GM20431 (cell line): ENCODE measurements around the gene HOXD13.

Experiments
- in situ Hi-C: fragments of 300-500 bp; cut with MseI, MboI; formaldehyde crosslinking; loops from one replicate; pipeline ENCODE4 v1.15.0; 2020; ENCODE audit warnings: low sequenced_read_pairs; ENCODE audit not compliant: unreplicated experiment

Gene HOXD13

GRCh38 chr2:176114930-176115625 lies 22.6 kb downstream of the HOXD13 start:
- in situ Hi-C loops: no loop called here

GRCh38 chr2:176115883-176116813 lies 23.6 kb downstream of the HOXD13 start, which contains the start of gene HOXD10:
Gene HOXD10 (plus strand): TSS chr2:176116778. CDS start chr2:176116834, 56 bp downstream.
- in situ Hi-C loops: no loop called here

GRCh38 chr2:176117162-176117822 lies 24.8 kb downstream of the HOXD13 start:
- in situ Hi-C loops: no loop called here

- in situ Hi-C loops: no loop called here
Observed at GRCh38 chr2:176117823-176118371, 25.4 kb downstream of the HOXD13 start.

- in situ Hi-C loops: no loop called here
Observed at GRCh38 chr2:176118601-176119339, 26.2 kb downstream of the HOXD13 start.

- in situ Hi-C loops: loop anchor here (10.0 kb wide), 1 partner anchor 524 kb away; no protein-coding TSS in a partner anchor
Observed at GRCh38 chr2:176120364-176121189, 28.1 kb downstream of the HOXD13 start.

GRCh38 chr2:176121190-176122051 lies 28.9 kb downstream of the HOXD13 start:
- in situ Hi-C loops: loop anchor here (10.0 kb wide), 1 partner anchor 523 kb away; no protein-coding TSS in a partner anchor

- in situ Hi-C loops: loop anchor here (10.0 kb wide), 1 partner anchor 523 kb away; no protein-coding TSS in a partner anchor
Observed at GRCh38 chr2:176122052-176122682, 29.6 kb downstream of the HOXD13 start.

GRCh38 chr2:176122683-176123410 lies 30.3 kb downstream of the HOXD13 start, which contains the start of gene HOXD9:
Gene HOXD9 (plus strand): TSS chr2:176122719. CDS start chr2:176122769, 50 bp downstream.
- in situ Hi-C loops: loop anchor here (10.0 kb wide), 1 partner anchor 522 kb away; no protein-coding TSS in a partner anchor

GRCh38 chr2:176123411-176124109 lies 31.0 kb downstream of the HOXD13 start:
- in situ Hi-C loops: loop anchor here (10.0 kb wide), 1 partner anchor 521 kb away; no protein-coding TSS in a partner anchor

GRCh38 chr2:176124110-176124946 lies 31.8 kb downstream of the HOXD13 start:
- in situ Hi-C loops: loop anchor here (10.0 kb wide), 1 partner anchor 520 kb away; no protein-coding TSS in a partner anchor

- in situ Hi-C loops: loop anchor here (10.0 to 25.0 kb wide), 3 partner anchors 437 to 1012 kb away; no protein-coding TSS in a partner anchor
Observed at GRCh38 chr2:176124947-176125771, 32.6 kb downstream of the HOXD13 start.

- in situ Hi-C loops: loop anchor here (10.0 to 25.0 kb wide), 3 partner anchors 437 to 1012 kb away; no protein-coding TSS in a partner anchor
Observed at GRCh38 chr2:176125772-176126054, 33.2 kb downstream of the HOXD13 start.
